ENCODE results near the gene GLE1. TPM values are rescaled to one million over a fixed set of nuclear protein-coding genes. Genes with fewer than 3 reads are reported as not detected.

GLE1 gene
- total and polyA plus RNA-seq, 2 donors (not counting 3 experiments of a cell fraction or from before 2014, with no cell fraction given): 13.0 to 22.6 TPM

GRCh38 chr9:128552153-128552743 lies 47.7 kb downstream of the GLE1 start, which contains the start of gene SPTAN1:
Gene SPTAN1, plus strand, starts transcription at chr9:128552587. Its CDS starts 14,154 bp downstream, at chr9:128566741.
- dilution Hi-C loops (cut with MboI; ENCODE audit: extremely low pct_ligation_motif_present, low sequenced_read_pairs): no loop called here
- Histone ChIP-seq H3K27ac (ENCODE audit: insufficient read depth, low read depth, low read length) (peak within 1 kb of the TSS; percentile 74), H3K9me1 (replicated peaks; ENCODE audit: control insufficient read depth, extremely low read depth, insufficient read depth, low read length) (no peaks in the 10 kb centered on the region), H4K20me1 (replicated peaks; ENCODE audit: control insufficient read depth, extremely low read depth, insufficient read depth, low read length) (peaks cover 3% of the 10 kb centered on the region), H3K27me3 (ENCODE audit: control insufficient read depth in 2 of 2, insufficient read depth in 2 of 2, low read length in 2 of 2) (no peaks in the 10 kb centered on the region), H2AFZ (ENCODE audit: low read depth, low read length) (peak within 1 kb of the TSS; percentile 67), H3K4me2 (ENCODE audit: insufficient read depth, low read length) (peak within 1 kb of the TSS; percentile 98), H3K4me3 (replicated peaks in 1 of 3; ENCODE audit: insufficient read depth in 1 of 3, low read depth in 1 of 3, low read length in 3 of 3) (peak within 1 kb of the TSS; percentile 78 to 99 (median 92)), H3K36me3 (ENCODE audit: control insufficient read depth in 2 of 2, extremely low read depth in 1 of 2, insufficient read depth in 2 of 2, low read length in 2 of 2) (no peaks in the 10 kb centered on the region), H3K79me2 (ENCODE audit: control insufficient read depth, insufficient read depth, low read length) (peaks cover 48% of the 10 kb centered on the region), H3K9me3 (replicated peaks; ENCODE audit: control insufficient read depth, insufficient read depth, low read length) (no peaks in the 10 kb centered on the region), H3K4me1 (ENCODE audit: control insufficient read depth, extremely low read depth, insufficient read depth, low read length) (peaks cover 52% of the 10 kb centered on the region), H3K9ac (replicated peaks; ENCODE audit: extremely low read depth, insufficient read depth, low read length) (peak within 1 kb of the TSS; percentile 95)
- FAIRE-seq (peak; percentile 38), DNase-seq (ENCODE audit: low read depth, low spot score) (peak; percentile 89)
- ChIA-PET CTCF (interaction anchor here (0.6 to 3.3 kb wide), 10 partner anchors 10 to 132 kb away, joined by 3 to 22 read pairs (median 6); partner anchors contain the start of genes CERCAM and GLE1), POLR2A (interaction anchor here (0.6 to 3.0 kb wide), 16 partner anchors 10 to 623 kb away, joined by 3 to 13 read pairs (median 4); partner anchors contain the start of genes CERCAM, ODF2 and URM1)
- no peak for TF ChIP-seq EZH2 (IDR thresholded peaks at IDR 0.05; ENCODE audit: borderline replicate concordance, low read depth, low read length, severe bottlenecking)
- TF ChIP-seq POLR2AphosphoS5 (IDR thresholded peaks at IDR 0.05; ENCODE audit: insufficient read depth, low read depth, low read length): peak; percentile 99
- TF ChIP-seq POLR2A (IDR thresholded peaks at IDR 0.05; ENCODE audit: low read depth, low read length): peak; percentile 99
- intact Hi-C loops (cut with micrococcal nuclease): loop anchor here (1.0 to 10.0 kb wide), 6 partner anchors 47 to 257 kb away; partner anchors contain the start of genes GLE1, ODF2 and SET
- no TSS peak for BruUV-seq (replicated peaks)

- Histone ChIP-seq H3K4me1 (ENCODE audit: control insufficient read depth, extremely low read depth, insufficient read depth, low read length) (peaks cover 56% of the 10 kb centered on the region), H3K79me2 (ENCODE audit: control insufficient read depth, insufficient read depth, low read length) (peaks cover 50% of the 10 kb centered on the region), H3K36me3 (ENCODE audit: control insufficient read depth in 2 of 2, extremely low read depth in 1 of 2, insufficient read depth in 2 of 2, low read length in 2 of 2) (no peaks in the 10 kb centered on the region), H3K9me1 (replicated peaks; ENCODE audit: control insufficient read depth, extremely low read depth, insufficient read depth, low read length) (no peaks in the 10 kb centered on the region), H3K4me3 (replicated peaks in 1 of 3; ENCODE audit: insufficient read depth in 1 of 3, low read depth in 1 of 3, low read length in 3 of 3) (peak overlapping the region; percentile 78 to 99 (median 92)), H4K20me1 (replicated peaks; ENCODE audit: control insufficient read depth, extremely low read depth, insufficient read depth, low read length) (peaks cover 3% of the 10 kb centered on the region), H2AFZ (ENCODE audit: low read depth, low read length) (no peak overlapping the region), H3K27me3 (ENCODE audit: control insufficient read depth in 2 of 2, insufficient read depth in 2 of 2, low read length in 2 of 2) (no peaks in the 10 kb centered on the region), H3K9me3 (replicated peaks; ENCODE audit: control insufficient read depth, insufficient read depth, low read length) (no peaks in the 10 kb centered on the region), H3K27ac (ENCODE audit: insufficient read depth, low read depth, low read length) (peak overlapping the region; percentile 46), H3K4me2 (ENCODE audit: insufficient read depth, low read length) (peak overlapping the region; percentile 98), H3K9ac (replicated peaks; ENCODE audit: extremely low read depth, insufficient read depth, low read length) (peak overlapping the region; percentile 95)
- TF ChIP-seq MAX (IDR thresholded peaks at IDR 0.05; ENCODE audit: insufficient read depth, insufficient read length): no peak
- no peak for TF ChIP-seq POLR2AphosphoS5 (IDR thresholded peaks at IDR 0.05; ENCODE audit: insufficient read depth, low read depth, low read length)
- no peak for TF ChIP-seq JUN (IDR thresholded peaks at IDR 0.05; ENCODE audit: borderline replicate concordance, insufficient read depth, insufficient read length, low read depth)
- TF ChIP-seq FOS (IDR thresholded peaks at IDR 0.05; ENCODE audit: borderline replicate concordance, insufficient read depth, low read length): no peak
- no peak for TF ChIP-seq MYC (IDR thresholded peaks at IDR 0.05; ENCODE audit: low read depth, low read length)
- intact Hi-C loops (cut with micrococcal nuclease): loop anchor here (1.0 to 10.0 kb wide), 6 partner anchors 48 to 258 kb away; partner anchors contain the start of genes GLE1, ODF2 and SET
- no peak for FAIRE-seq
- ChIA-PET POLR2A (interaction anchor here (1.1 to 3.0 kb wide), 13 partner anchors 9 to 182 kb away, joined by 3 to 13 read pairs (median 6); partner anchors contain the start of genes ODF2 and URM1), CTCF (interaction anchor here (0.6 to 2.8 kb wide), 7 partner anchors 11 to 114 kb away, joined by 3 to 12 read pairs (median 4); no protein-coding TSS in a partner anchor)
- dilution Hi-C loops (cut with MboI; ENCODE audit: extremely low pct_ligation_motif_present, low sequenced_read_pairs): no loop called here
- no TSS peak for BruUV-seq (replicated peaks)
- peak; percentile 43 for DNase-seq (ENCODE audit: low read depth, low spot score)
Measured at GRCh38 chr9:128552744-128553440, 48.4 kb downstream of the GLE1 start.

Measured in endothelial cell of umbilical vein (primary cell).